DND-41 (cell line): ENCODE data around the gene NEFH.

Experiments used
- EZH2 ChIP-seq: IDR thresholded peaks from 3 replicates; pipeline ENCODE4 v1.6.1; 2012; ENCODE audit warnings: borderline replicate concordance, low read depth, mild to moderate bottlenecking, moderate library complexity, low read length, inconsistent platforms; ENCODE audit not compliant: severe bottlenecking
- TF ChIP-seq, protein P1 (sequence below): IDR thresholded peaks from 2 replicates; pipeline ENCODE4 v1.5.1; 2012; ENCODE audit warnings: borderline replicate concordance, low read length, moderate library complexity, mild to moderate bottlenecking; ENCODE audit not compliant: poor library complexity, severe bottlenecking; ENCODE audit errors: extremely low read depth

DNA sequence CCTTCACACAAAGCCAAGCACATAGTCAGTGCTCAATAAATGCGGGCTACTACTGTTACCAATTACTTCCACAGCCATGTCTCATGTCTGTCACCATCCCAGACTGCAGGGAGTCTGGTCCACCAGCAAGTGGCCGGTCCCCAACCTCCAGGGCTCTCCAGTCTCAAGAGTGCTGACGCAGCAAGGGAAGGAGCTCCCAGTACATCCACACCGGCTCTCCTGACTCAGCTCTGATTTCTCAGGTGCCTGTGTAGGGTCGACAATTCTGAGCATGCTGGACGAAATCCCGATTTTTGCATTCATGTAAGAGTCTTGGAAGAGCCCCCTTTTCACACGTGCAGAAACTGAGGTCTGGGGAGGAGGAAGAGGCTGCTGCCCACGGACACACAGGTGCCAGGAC, 10.3 kb upstream of the NEFH start:
- TF ChIP-seq EZH2: no peak
- TF ChIP-seq, protein P1, sequence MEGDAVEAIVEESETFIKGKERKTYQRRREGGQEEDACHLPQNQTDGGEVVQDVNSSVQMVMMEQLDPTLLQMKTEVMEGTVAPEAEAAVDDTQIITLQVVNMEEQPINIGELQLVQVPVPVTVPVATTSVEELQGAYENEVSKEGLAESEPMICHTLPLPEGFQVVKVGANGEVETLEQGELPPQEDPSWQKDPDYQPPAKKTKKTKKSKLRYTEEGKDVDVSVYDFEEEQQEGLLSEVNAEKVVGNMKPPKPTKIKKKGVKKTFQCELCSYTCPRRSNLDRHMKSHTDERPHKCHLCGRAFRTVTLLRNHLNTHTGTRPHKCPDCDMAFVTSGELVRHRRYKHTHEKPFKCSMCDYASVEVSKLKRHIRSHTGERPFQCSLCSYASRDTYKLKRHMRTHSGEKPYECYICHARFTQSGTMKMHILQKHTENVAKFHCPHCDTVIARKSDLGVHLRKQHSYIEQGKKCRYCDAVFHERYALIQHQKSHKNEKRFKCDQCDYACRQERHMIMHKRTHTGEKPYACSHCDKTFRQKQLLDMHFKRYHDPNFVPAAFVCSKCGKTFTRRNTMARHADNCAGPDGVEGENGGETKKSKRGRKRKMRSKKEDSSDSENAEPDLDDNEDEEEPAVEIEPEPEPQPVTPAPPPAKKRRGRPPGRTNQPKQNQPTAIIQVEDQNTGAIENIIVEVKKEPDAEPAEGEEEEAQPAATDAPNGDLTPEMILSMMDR: no peak
